Caco-2 (cell line): ENCODE results near the gene DDHD1. TPM values are rescaled to one million over a fixed set of nuclear protein-coding genes. Genes with fewer than 3 reads are reported as not detected.

Experiments
- BruUV-seq: library from RNA; stranded (reverse); fragments of 400-500 nt; replicated peaks from 2 replicates; lab custom pipeline; 2021; lab: Mats Ljungman, UMichigan
- CTCF ChIA-PET: fragments of 300-600 bp; sonication (Branson Sonifier 250); formaldehyde crosslinking; loops from one replicate; lab custom pipeline; 2022; ENCODE audit warnings: antibody characterized with exemption; lab: Charles Lee
- POLR2A ChIA-PET: fragments of 300-600 bp; sonication (Branson Sonifier 250); formaldehyde crosslinking; loops from one replicate; lab custom pipeline; 2022; ENCODE audit warnings: antibody characterized with exemption; lab: Charles Lee
- DNase-seq, 2 experiments: peaks; one replicate each; pipeline versions ENCODE4 v3.0.0 to v3.0.0-alpha.2; 2020 to 2022
- H3K27me3 ChIP-seq: replicated peaks from 2 replicates; pipeline ENCODE4 v1.6.0; 2011; ENCODE audit warnings: low read length; ENCODE audit not compliant: control insufficient read depth, insufficient read depth
- H3K36me3 ChIP-seq: 2 replicates; pipeline ENCODE4 v1.5.1; 2011; ENCODE audit warnings: low read length; ENCODE audit not compliant: control insufficient read depth, insufficient read depth
- H3K4me1 ChIP-seq: fragments of 250-450 bp; sonication (Bioruptor Pico); 2 replicates; pipeline ENCODE4 v1.5.1; 2020; ENCODE audit warnings: mild to moderate bottlenecking
- H3K4me3 ChIP-seq: 2 replicates; pipeline ENCODE4 v1.5.1; 2011; ENCODE audit warnings: low read depth, mild to moderate bottlenecking, control low read depth, low read length
- H3K9me3 ChIP-seq: fragments of 250-450 bp; sonication (Bioruptor Pico); 2 replicates; pipeline ENCODE4 v1.5.1; 2020; ENCODE audit warnings: mild to moderate bottlenecking, moderate library complexity
- H3K27ac Mint-ChIP-seq: one replicate; pipeline ENCODE4 v1.8.0; 2022; ENCODE audit warnings: mixed read lengths; ENCODE audit not compliant: unreplicated experiment
- H3K27me3 Mint-ChIP-seq: one replicate; pipeline ENCODE4 v1.8.0; 2022; ENCODE audit warnings: mixed read lengths; ENCODE audit not compliant: insufficient read depth, unreplicated experiment
- H3K36me3 Mint-ChIP-seq: one replicate; pipeline ENCODE4 v1.8.0; 2022; ENCODE audit warnings: mild to moderate bottlenecking, mixed read lengths; ENCODE audit not compliant: insufficient read depth, unreplicated experiment
- H3K4me1 Mint-ChIP-seq: one replicate; pipeline ENCODE4 v1.8.0; 2022; ENCODE audit warnings: low read depth, mixed read lengths; ENCODE audit not compliant: unreplicated experiment
- H3K4me3 Mint-ChIP-seq: one replicate; pipeline ENCODE4 v1.8.0; 2022; ENCODE audit warnings: mild to moderate bottlenecking, moderate library complexity, mixed read lengths; ENCODE audit not compliant: unreplicated experiment
- H3K9me3 Mint-ChIP-seq: one replicate; pipeline ENCODE4 v1.8.0; 2022; ENCODE audit warnings: mixed read lengths; ENCODE audit not compliant: unreplicated experiment
- CTCF ChIP-seq, 2 experiments: fragments of 200-600 bp in 1 of 2; IDR thresholded peaks; 1 replicate in 1 of 2; 2 replicates in 1 of 2; pipeline versions ENCODE4 v1.5.1 to v1.8.0; 2011 to 2022; ENCODE audit warnings: antibody characterized with exemption in 1 of 2, control low read depth in 1 of 2, inconsistent platforms in 1 of 2, low read depth in 1 of 2, low read length in 1 of 2, mild to moderate bottlenecking in 1 of 2, moderate library complexity in 1 of 2; ENCODE audit not compliant: insufficient read depth in 1 of 2, severe bottlenecking in 1 of 2, unreplicated experiment in 1 of 2
- intact Hi-C: fragments of 100-400 bp; cut with micrococcal nuclease; formaldehyde crosslinking; loops from one replicate; pipeline ENCODE4 v1.10.0; 2022; ENCODE audit not compliant: unreplicated experiment
- total RNA-seq: library from RNA; stranded (reverse); gene quantifications from 2 replicates; pipeline ENCODE4 v1.2.3, GENCODE V29; 2022

The DDHD1 gene
- total RNA-seq, 1 experiment from 2014 or later: 8.8 TPM

DNA sequence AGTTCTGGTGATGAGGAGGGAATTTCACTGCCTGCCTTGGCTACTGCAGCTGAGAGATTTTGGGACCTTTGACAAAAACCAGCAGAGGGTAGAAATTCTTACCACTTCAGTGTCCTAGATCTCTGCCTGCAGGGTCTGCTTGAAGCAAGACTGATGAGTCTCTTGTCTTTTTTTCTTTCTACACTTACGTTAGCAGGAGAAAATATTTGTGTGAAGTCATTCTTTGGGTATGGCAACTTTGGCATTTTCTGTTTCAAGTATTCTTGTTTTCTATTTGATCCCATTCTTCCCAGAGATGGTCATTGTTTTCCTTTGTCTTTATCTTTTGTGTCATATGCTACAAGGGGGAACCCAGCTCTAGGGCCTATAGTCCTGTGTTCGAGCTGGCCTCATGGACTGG, 136.6 kb downstream of the DDHD1 start:
- no peaks in the 10 kb centered on the region for H3K36me3 ChIP-seq
- no peak for DNase-seq
- Mint-ChIP-seq H3K4me3 (no peak overlapping the region), H3K4me1 (no peaks in the 10 kb centered on the region), H3K36me3 (no peaks in the 10 kb centered on the region), H3K9me3 (no peaks in the 10 kb centered on the region), H3K27ac (no peak overlapping the region), H3K27me3 (no peaks in the 10 kb centered on the region)
- 0 out of 2 replicates have a peak, but pooled peaks cover under 1% of the 10 kb centered on the region for H3K4me1 ChIP-seq
- intact Hi-C loops: no loop called here
- no peak overlapping the region for H3K4me3 ChIP-seq
- no peak for TF ChIP-seq CTCF (IDR thresholded peaks at IDR 0.05; ENCODE audit: insufficient read depth in 1 of 2, low read depth in 1 of 2, low read length in 1 of 2, severe bottlenecking in 1 of 2, unreplicated experiment in 1 of 2)
- no peaks in the 10 kb centered on the region for H3K9me3 ChIP-seq
- ChIA-PET POLR2A (no interaction called here), CTCF (no interaction called here)
- BruUV-seq: no TSS peak
- H3K27me3 ChIP-seq: no peaks in the 10 kb centered on the region

DNA sequence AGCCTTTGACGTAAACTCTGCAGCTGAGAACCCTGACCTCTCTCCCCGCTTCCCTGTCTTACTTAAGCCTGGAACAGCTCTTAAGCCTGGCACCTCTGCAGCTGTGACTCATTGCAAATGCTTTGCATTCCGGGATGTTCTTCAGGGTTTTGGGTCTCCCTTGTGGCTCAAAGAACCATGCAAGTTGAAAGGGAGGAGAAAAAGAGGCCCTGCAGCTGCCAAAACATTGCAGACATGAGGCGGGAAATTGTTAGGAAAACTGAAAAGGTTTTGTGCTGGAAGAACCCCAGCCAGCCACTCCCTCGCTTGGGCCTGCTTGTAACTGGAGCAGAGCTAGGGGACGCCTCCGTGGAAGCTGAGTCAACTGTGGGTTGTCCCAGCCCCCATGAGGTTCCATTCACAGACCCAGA, 142.1 kb downstream of the DDHD1 start:
- no peaks in the 10 kb centered on the region for H3K4me1 Mint-ChIP-seq
- Histone ChIP-seq H3K9me3 (no peaks in the 10 kb centered on the region), H3K27me3 (no peaks in the 10 kb centered on the region), H3K4me1 (peaks cover 10% of the 10 kb centered on the region; the same call in 1 of the 2 replicates), H3K4me3 (no peak overlapping the region), H3K36me3 (no peaks in the 10 kb centered on the region)
- CTCF ChIA-PET: no interaction called here
- no peaks in the 10 kb centered on the region for H3K9me3 Mint-ChIP-seq
- POLR2A ChIA-PET: no interaction called here
- TF ChIP-seq CTCF (IDR thresholded peaks at IDR 0.05; ENCODE audit: insufficient read depth in 1 of 2, low read depth in 1 of 2, low read length in 1 of 2, severe bottlenecking in 1 of 2, unreplicated experiment in 1 of 2): no peak
- peaks cover 3% of the 10 kb centered on the region for H3K27me3 Mint-ChIP-seq
- peak overlapping the region; percentile 36 for H3K27ac Mint-ChIP-seq
- peak; percentile 42 to 45 for DNase-seq
- intact Hi-C loops: no loop called here
- H3K36me3 Mint-ChIP-seq: no peaks in the 10 kb centered on the region
- H3K4me3 Mint-ChIP-seq: no peak overlapping the region
- no TSS peak for BruUV-seq

- Histone ChIP-seq H3K4me1 (peaks cover 10% of the 10 kb centered on the region; the same call in 1 of the 2 replicates), H3K9me3 (no peaks in the 10 kb centered on the region), H3K4me3 (no peak overlapping the region), H3K27me3 (no peaks in the 10 kb centered on the region), H3K36me3 (no peaks in the 10 kb centered on the region)
- BruUV-seq: no TSS peak
- H3K27ac Mint-ChIP-seq: peak overlapping the region; percentile 36
- no peak for DNase-seq
- ChIA-PET CTCF (no interaction called here), POLR2A (no interaction called here)
- H3K36me3 Mint-ChIP-seq: no peaks in the 10 kb centered on the region
- H3K4me1 Mint-ChIP-seq: no peaks in the 10 kb centered on the region
- TF ChIP-seq CTCF (IDR thresholded peaks at IDR 0.05; ENCODE audit: insufficient read depth in 1 of 2, low read depth in 1 of 2, low read length in 1 of 2, severe bottlenecking in 1 of 2, unreplicated experiment in 1 of 2): no peak
- no peaks in the 10 kb centered on the region for H3K9me3 Mint-ChIP-seq
- no peak overlapping the region for H3K4me3 Mint-ChIP-seq
- intact Hi-C loops: no loop called here
- peaks cover 3% of the 10 kb centered on the region for H3K27me3 Mint-ChIP-seq
Observed at GRCh38 chr14:53010193-53011040, 142.7 kb downstream of the DDHD1 start.
